Smooth muscle cell (in vitro differentiated cells): Measurements from ENCODE around the gene VGLL3. TPM values are rescaled to one million over a fixed set of nuclear protein-coding genes. Genes with fewer than 3 reads are reported as not detected.
A peak's percentile ranks its signal among the peaks of the same experiment; 100 is the strongest.

Experiments used
- DNase-seq: peaks from one replicate; lab custom pipeline; 2025; ENCODE audit not compliant: unreplicated experiment; lab: John Stamatoyannopoulos, UW
- H2AFZ ChIP-seq: fragments of 200-600 bp; sonication (generic); 2 replicates; pipeline ENCODE4 v1.6.0; 2016; ENCODE audit warnings: antibody characterized with exemption, low read depth, mild to moderate bottlenecking
- H3F3A ChIP-seq: fragments of 200-600 bp; sonication (generic); 2 replicates; pipeline ENCODE4 v1.6.0; 2017; ENCODE audit warnings: antibody characterized with exemption, low read depth
- H3K27ac ChIP-seq: fragments of 200-600 bp; sonication (generic); 2 replicates; pipeline ENCODE4 v1.5.1; 2016; ENCODE audit warnings: low read depth, mild to moderate bottlenecking
- H3K27me3 ChIP-seq: fragments of 200-600 bp; sonication (generic); 2 replicates; pipeline ENCODE4 v1.6.1; 2016; ENCODE audit warnings: low read depth, mild to moderate bottlenecking
- H3K36me3 ChIP-seq: fragments of 200-600 bp; sonication (generic); 2 replicates; pipeline ENCODE4 v1.5.1; 2016; ENCODE audit warnings: low read depth
- H3K4me1 ChIP-seq: fragments of 200-600 bp; sonication (generic); 2 replicates; pipeline ENCODE4 v1.5.1; 2016; ENCODE audit warnings: low read depth
- H3K4me2 ChIP-seq: fragments of 200-600 bp; sonication (generic); 2 replicates; pipeline ENCODE4 v1.6.0; 2016; ENCODE audit warnings: mild to moderate bottlenecking
- H3K4me3 ChIP-seq: fragments of 200-600 bp; sonication (generic); 2 replicates; pipeline ENCODE4 v1.5.1; 2016; ENCODE audit warnings: mild to moderate bottlenecking
- H3K79me2 ChIP-seq: fragments of 200-600 bp; sonication (generic); 2 replicates; pipeline ENCODE4 v1.6.0; 2016; ENCODE audit warnings: low read depth, mild to moderate bottlenecking
- H3K9ac ChIP-seq: fragments of 200-600 bp; sonication (generic); 2 replicates; pipeline ENCODE4 v1.6.0; 2016; ENCODE audit warnings: low read depth
- H3K9me3 ChIP-seq: fragments of 200-600 bp; sonication (generic); replicated peaks from 2 replicates; pipeline ENCODE4 v1.5.1; 2016; ENCODE audit warnings: low read depth
- H4K20me1 ChIP-seq: fragments of 200-600 bp; sonication (generic); 2 replicates; pipeline ENCODE4 v1.6.0; 2016; ENCODE audit warnings: low read depth
- CTCF ChIP-seq: fragments of 200-600 bp; sonication (generic); IDR thresholded peaks from 2 replicates; pipeline ENCODE4 v1.5.1; 2017; ENCODE audit warnings: borderline replicate concordance, mild to moderate bottlenecking, antibody characterized with exemption; ENCODE audit not compliant: insufficient read depth, poor library complexity, severe bottlenecking
- WGBS: methylation state at CpG from one replicate; pipeline ENCODE4 v1.1.7; 2016; ENCODE audit warnings: low lambda C conversion rate; 5-methylcytosine and 5-hydroxymethylcytosine counted together
- polyA plus RNA-seq: library from polyadenylated mRNA; unstranded; fragments of >200 nt; fragmentation: Nextera tagmentation; extraction: Ambion mirVana; gene quantifications from 2 replicates; pipeline ENCODE4 v1.2.1, GENCODE V29; 2016
- total RNA-seq: library from RNA; depleted of rRNA; stranded (reverse); fragments of >200 nt; gene quantifications from 2 replicates; pipeline ENCODE4 v1.2.3, GENCODE V29; 2014

VGLL3 gene
- total and polyA plus RNA-seq, 2 experiments from 2014 or later: 11.4 to 54.1 TPM

DNA sequence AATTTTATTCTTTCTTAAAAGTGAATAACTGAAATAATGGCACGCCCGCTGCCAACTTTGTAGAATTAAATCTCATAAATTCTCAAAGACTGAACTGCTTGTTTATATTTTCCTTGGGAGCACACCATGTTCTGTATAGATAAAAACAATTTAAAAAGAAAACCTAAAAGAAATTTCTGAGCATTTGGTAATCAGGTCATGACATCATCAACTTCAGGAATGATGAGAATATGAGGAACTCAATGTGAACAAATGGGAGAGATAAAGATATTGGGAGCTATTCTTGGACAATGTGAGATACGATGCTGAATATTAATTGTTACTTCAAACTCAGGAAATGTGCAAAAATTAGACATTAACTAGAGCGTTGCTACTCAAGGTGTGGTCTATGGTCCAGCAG lies 10.0 kb upstream of the VGLL3 start:
- Histone ChIP-seq H3K36me3 (no peaks in the 10 kb centered on the region), H4K20me1 (no peaks in the 10 kb centered on the region), H3K4me3 (no peak overlapping the region), H3K27me3 (no peaks in the 10 kb centered on the region), H3K4me1 (peaks cover 11% of the 10 kb centered on the region), H3K4me2 (no peak overlapping the region), H3K9me3 (no peaks in the 10 kb centered on the region), H3K79me2 (no peaks in the 10 kb centered on the region), H3F3A (no peaks in the 10 kb centered on the region), H2AFZ (no peak overlapping the region), H3K9ac (no peak overlapping the region), H3K27ac (no peak overlapping the region)
- no peak for TF ChIP-seq CTCF
- no peak for DNase-seq
- 91% methylated on average over 4 of the region's 4 CpGs for WGBS

GRCh38 chr3:86998569-86998968 lies 7.6 kb upstream of the VGLL3 start:
- Histone ChIP-seq H2AFZ (no peak overlapping the region), H3F3A (peaks cover 12% of the 10 kb centered on the region)

DNA sequence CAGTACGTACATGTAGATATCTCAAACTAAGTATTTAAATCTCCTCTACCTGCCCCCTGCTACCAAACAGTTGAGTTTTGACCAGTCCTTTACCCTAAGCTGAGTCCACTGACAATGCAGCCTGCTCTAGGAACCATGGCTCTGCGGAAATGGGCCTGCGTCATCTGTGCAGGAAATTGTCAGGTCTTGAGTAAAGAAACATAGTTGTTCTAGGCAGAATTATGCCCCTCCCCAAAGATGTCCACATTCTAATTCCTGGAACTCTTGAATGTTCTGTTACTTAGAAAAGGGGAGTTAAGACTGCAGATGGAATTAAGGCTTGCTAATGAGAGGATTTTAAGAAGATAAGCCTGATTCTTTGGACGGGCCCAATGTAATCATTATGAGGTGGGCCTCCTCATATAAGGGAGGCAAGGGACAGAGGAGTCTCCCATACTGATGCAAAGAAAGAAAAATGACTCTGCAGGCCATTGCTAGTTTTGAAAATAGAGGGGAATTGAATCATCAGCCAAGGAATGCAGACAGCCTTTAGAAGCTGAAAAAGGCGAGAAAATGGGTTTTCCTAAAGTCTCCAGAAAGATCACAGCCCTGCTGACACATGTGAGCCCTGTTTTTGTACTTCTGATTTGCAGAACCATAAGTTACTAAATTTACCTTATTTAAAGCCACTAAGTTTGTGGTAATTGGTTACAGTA lies 5.5 kb upstream of the VGLL3 start:
- Histone ChIP-seq H3K9ac (peak overlapping the region; percentile 69), H3K79me2 (no peaks in the 10 kb centered on the region), H3K9me3 (no peaks in the 10 kb centered on the region), H4K20me1 (no peaks in the 10 kb centered on the region), H3K4me3 (no peak overlapping the region), H3K27ac (peak overlapping the region; percentile 91), H3K4me2 (peak overlapping the region; percentile 70), H3K4me1 (peaks cover 27% of the 10 kb centered on the region), H3K27me3 (no peaks in the 10 kb centered on the region), H3F3A (peaks cover 12% of the 10 kb centered on the region), H2AFZ (peak overlapping the region; percentile 51), H3K36me3 (no peaks in the 10 kb centered on the region)
- TF ChIP-seq CTCF: no peak
- whole genome bisulfite sequencing: 42% methylated on average over 5 of the region's 5 CpGs
- no peak for DNase-seq

More at GRCh38 chr3:86998569-86998968, 7.6 kb upstream of the VGLL3 start:
- TF ChIP-seq CTCF: no peak
- Histone ChIP-seq H3K27me3 (no peaks in the 10 kb centered on the region), H3K9ac (no peak overlapping the region), H3K79me2 (no peaks in the 10 kb centered on the region), H3K36me3 (no peaks in the 10 kb centered on the region), H3K4me3 (no peak overlapping the region), H3K9me3 (no peaks in the 10 kb centered on the region), H3K27ac (peak overlapping the region; percentile 4), H3K4me1 (peaks cover 16% of the 10 kb centered on the region), H3K4me2 (no peak overlapping the region), H4K20me1 (no peaks in the 10 kb centered on the region)
- 79% methylated on average over 1 of the region's 1 CpG for WGBS
- DNase-seq: no peak

DNA sequence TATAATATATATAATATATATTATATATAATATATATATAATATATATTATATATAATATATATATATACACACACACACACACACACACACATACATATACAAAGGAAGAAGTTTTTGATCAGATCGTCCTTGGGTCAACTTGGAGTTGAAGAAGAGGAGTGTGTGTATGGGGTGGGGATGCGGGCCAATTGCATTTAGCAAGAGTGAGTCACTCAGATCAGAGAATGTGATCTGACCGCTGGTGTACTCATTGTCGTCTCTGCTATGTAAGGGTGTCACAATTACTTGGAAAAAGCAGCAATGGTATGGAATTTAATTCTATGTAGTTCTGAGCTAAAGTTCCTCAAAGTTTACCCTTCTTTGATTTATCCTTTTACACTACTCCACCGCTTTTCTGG lies 4.6 kb upstream of the VGLL3 start:
- H3K4me3 ChIP-seq: no peak overlapping the region
- H4K20me1 ChIP-seq: no peaks in the 10 kb centered on the region
- no peak for DNase-seq
- H3F3A ChIP-seq: peaks cover 12% of the 10 kb centered on the region
- H3K9ac ChIP-seq: peak overlapping the region; percentile 69
- H2AFZ ChIP-seq: no peak overlapping the region
- H3K79me2 ChIP-seq: no peaks in the 10 kb centered on the region
- peak overlapping the region; percentile 70 for H3K4me2 ChIP-seq
- H3K27ac ChIP-seq: peak overlapping the region; percentile 91
- H3K9me3 ChIP-seq: no peaks in the 10 kb centered on the region
- H3K4me1 ChIP-seq: peaks cover 28% of the 10 kb centered on the region
- H3K27me3 ChIP-seq: no peaks in the 10 kb centered on the region
- TF ChIP-seq CTCF: no peak
- 37% methylated on average over 5 of the region's 5 CpGs for WGBS
- H3K36me3 ChIP-seq: no peaks in the 10 kb centered on the region
